ENCODE results near the gene ZNF410. TPM values are rescaled to one million over a fixed set of nuclear protein-coding genes. Genes with fewer than 3 reads are reported as not detected.
"Not testable (repeated sequence)": the region's sequence is repeated elsewhere in the genome, so short reads cannot be mapped to it uniquely, and the experiment has no call there.

ZNF410 gene
- total RNA-seq, 1 donor from 2014 or later: 33.6 TPM

GRCh38 chr14:73888460-73888725 is 1.7 kb downstream of the ZNF410 start:
- Histone ChIP-seq H3K4me1 (peaks cover 10 to 13% of the 10 kb centered on the region in 2 donors), H3K4me3 (peak overlapping the region in 1 of 2 donors; percentile 95), H3K27me3 (no peaks in the 10 kb centered on the region), H3K27ac (no peak overlapping the region), H3K36me3 (peaks cover 3 to 8% of the 10 kb centered on the region in 2 donors), H3K9me3 (no peaks in the 10 kb centered on the region)
- DNase-seq (ENCODE audit: low spot score in 2 of 2): no peak
- no peak for TF ChIP-seq CTCF (IDR thresholded peaks at IDR 0.05)
- intact Hi-C loops (cut with DNase I): loop anchor here (5.0 kb wide), 1 partner anchor 101 kb away; no protein-coding TSS in a partner anchor

GRCh38 chr14:73888971-73889370 is 2.3 kb downstream of the ZNF410 start:
- no peaks in the 10 kb centered on the region for H3K27me3 ChIP-seq
- H3K36me3 ChIP-seq: peaks cover 8 to 14% of the 10 kb centered on the region in 2 donors
- no peak overlapping the region for H3K27ac ChIP-seq
- intact Hi-C loops (cut with DNase I): loop anchor here (5.0 kb wide), 1 partner anchor 102 kb away; no protein-coding TSS in a partner anchor
- no peak overlapping the region for H3K4me3 ChIP-seq
- H3K4me1 ChIP-seq: peaks cover 10 to 13% of the 10 kb centered on the region in 2 donors
- no peaks in the 10 kb centered on the region for H3K9me3 ChIP-seq
- no peak for DNase-seq (ENCODE audit: low spot score in 2 of 2)
- TF ChIP-seq CTCF (IDR thresholded peaks at IDR 0.05): no peak

- H3K36me3 ChIP-seq: peaks cover 12 to 18% of the 10 kb centered on the region in 2 donors
- peaks cover 10 to 13% of the 10 kb centered on the region in 2 donors for H3K4me1 ChIP-seq
- DNase-seq (ENCODE audit: low spot score in 2 of 2): no peak
- H3K9me3 ChIP-seq: no peaks in the 10 kb centered on the region
- no peak overlapping the region for H3K4me3 ChIP-seq
- TF ChIP-seq CTCF (IDR thresholded peaks at IDR 0.05): no peak
- H3K27ac ChIP-seq: no peak overlapping the region
- no peaks in the 10 kb centered on the region for H3K27me3 ChIP-seq
- intact Hi-C loops (cut with DNase I): loop anchor here (5.0 kb wide), 1 partner anchor 102 kb away; no protein-coding TSS in a partner anchor
Measured at GRCh38 chr14:73889376-73889775, 2.7 kb downstream of the ZNF410 start.

- H3K36me3 ChIP-seq: peaks cover 48 to 65% of the 10 kb centered on the region in 2 donors
Measured at GRCh38 chr14:73894180-73894687, 7.6 kb downstream of the ZNF410 start.

GRCh38 chr14:73895939-73896338 is 9.3 kb downstream of the ZNF410 start:
- Histone ChIP-seq H3K36me3 (peaks cover 52 to 82% of the 10 kb centered on the region in 2 donors), H3K27ac (no peak overlapping the region), H3K9me3 (no peaks in the 10 kb centered on the region), H3K4me1 (no peaks in the 10 kb centered on the region), H3K4me3 (no peak overlapping the region), H3K27me3 (no peaks in the 10 kb centered on the region)
- no peak for DNase-seq (ENCODE audit: low spot score in 2 of 2)
- no peak for TF ChIP-seq CTCF (IDR thresholded peaks at IDR 0.05)
- intact Hi-C loops (cut with DNase I): no loop called here

More at GRCh38 chr14:73894180-73894687, 7.6 kb downstream of the ZNF410 start:
- intact Hi-C loops (cut with DNase I); H3K27me3 ChIP-seq; H3K4me3 ChIP-seq; H3K27ac ChIP-seq; DNase-seq (ENCODE audit: low spot score in 2 of 2); H3K4me1 ChIP-seq; H3K9me3 ChIP-seq: not testable (repeated sequence)

- TF ChIP-seq CTCF (IDR thresholded peaks at IDR 0.05): no peak
- intact Hi-C loops (cut with DNase I): no loop called here
- Histone ChIP-seq H3K4me1 (no peaks in the 10 kb centered on the region), H3K27me3 (no peaks in the 10 kb centered on the region), H3K4me3 (no peak overlapping the region), H3K36me3 (peaks cover 52 to 85% of the 10 kb centered on the region in 2 donors), H3K9me3 (no peaks in the 10 kb centered on the region), H3K27ac (peak overlapping the region in 1 of 2 donors; percentile 28)
- DNase-seq (ENCODE audit: low spot score in 2 of 2): no peak
Measured at GRCh38 chr14:73896521-73896920, 9.9 kb downstream of the ZNF410 start.
